ENCODE results near the gene PRR35.

The PRR35 gene

DNA sequence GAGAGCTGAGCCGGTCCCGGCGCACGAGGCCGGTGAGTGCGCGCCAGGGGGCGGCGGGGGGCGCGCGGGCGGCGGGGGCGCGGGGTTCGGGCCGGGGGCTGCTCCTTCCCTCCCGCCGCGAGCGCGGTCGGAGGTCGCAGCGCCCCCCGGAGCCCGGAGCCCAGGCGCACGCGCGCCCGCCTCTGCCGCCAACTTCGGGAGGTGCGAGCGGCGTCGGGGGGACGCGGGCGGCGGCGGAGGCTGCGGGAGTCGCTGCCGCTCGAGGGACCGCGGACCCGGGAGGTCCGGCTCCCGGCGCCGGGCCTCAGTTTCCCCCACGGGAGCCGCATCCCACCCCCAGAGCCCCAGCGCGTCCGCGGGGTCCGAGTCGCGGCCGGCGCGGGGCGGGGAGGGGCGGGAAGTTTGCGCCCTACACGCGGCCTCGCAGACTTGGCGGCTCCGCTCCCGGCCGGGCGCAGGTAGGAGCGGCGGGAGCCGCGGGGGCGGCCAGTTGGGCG, at the start of gene PRR35:
Gene PRR35, plus strand, starts transcription at position 191 of the 497 bp plus-strand sequence. CDS start 2,901 bp downstream, outside the sequence.
- no peak for DNase-seq

- DNase-seq: no peak
Measured at GRCh38 chr16:512802-513201, 47.4 kb upstream of the PRR35 start.

DNA sequence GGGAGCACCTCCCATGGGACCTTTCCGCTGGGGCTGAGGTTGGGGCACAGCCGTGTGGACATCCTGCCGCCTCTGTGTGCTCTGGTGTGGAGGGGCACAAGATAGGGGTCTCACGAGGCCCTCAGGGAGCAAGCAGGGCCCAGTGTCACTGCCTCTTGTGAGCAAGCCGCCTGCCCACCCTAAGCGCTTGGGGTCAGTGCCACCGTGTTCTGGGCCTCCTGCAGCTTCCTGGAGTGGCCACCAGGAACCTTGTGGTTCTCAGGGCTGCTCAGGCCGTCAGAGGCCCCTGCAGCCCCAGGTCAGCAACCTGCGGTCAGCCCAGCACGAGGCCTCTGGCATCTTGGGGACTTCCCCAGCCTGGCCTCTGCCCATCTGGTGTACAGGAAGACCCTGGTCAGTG, 46.2 kb upstream of the PRR35 start:
- no peak for DNase-seq

GRCh38 chr16:515175-515938, 44.8 kb upstream of the PRR35 start:
- DNase-seq: no peak

GRCh38 chr16:515939-516226, 44.3 kb upstream of the PRR35 start:
- no peak for DNase-seq

- no peak for DNase-seq
Measured at GRCh38 chr16:516301-516700, 43.9 kb upstream of the PRR35 start.

DNA sequence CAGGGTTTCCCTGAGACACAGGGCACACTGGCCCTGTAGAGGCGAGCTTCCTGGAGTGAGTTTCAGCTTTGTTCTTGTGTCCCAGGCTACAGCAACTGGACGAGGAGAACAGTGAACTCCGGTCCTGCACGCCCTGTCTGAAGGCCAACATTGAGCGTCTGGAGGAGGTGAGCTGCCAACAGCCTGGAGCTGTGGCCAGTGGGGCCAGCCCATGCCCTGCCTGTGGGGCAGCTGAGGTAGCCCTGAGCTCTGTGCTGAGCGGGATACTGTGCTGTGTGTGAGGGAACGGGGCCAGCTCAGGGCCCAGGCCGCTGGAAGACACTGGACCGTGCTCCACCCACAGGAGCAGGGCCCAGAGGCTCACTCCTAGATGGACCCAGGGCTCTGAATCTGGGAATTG, 41.3 kb upstream of the PRR35 start:
- no peak for DNase-seq

GRCh38 chr16:519425-519824, 40.8 kb upstream of the PRR35 start:
- DNase-seq: no peak

DNA sequence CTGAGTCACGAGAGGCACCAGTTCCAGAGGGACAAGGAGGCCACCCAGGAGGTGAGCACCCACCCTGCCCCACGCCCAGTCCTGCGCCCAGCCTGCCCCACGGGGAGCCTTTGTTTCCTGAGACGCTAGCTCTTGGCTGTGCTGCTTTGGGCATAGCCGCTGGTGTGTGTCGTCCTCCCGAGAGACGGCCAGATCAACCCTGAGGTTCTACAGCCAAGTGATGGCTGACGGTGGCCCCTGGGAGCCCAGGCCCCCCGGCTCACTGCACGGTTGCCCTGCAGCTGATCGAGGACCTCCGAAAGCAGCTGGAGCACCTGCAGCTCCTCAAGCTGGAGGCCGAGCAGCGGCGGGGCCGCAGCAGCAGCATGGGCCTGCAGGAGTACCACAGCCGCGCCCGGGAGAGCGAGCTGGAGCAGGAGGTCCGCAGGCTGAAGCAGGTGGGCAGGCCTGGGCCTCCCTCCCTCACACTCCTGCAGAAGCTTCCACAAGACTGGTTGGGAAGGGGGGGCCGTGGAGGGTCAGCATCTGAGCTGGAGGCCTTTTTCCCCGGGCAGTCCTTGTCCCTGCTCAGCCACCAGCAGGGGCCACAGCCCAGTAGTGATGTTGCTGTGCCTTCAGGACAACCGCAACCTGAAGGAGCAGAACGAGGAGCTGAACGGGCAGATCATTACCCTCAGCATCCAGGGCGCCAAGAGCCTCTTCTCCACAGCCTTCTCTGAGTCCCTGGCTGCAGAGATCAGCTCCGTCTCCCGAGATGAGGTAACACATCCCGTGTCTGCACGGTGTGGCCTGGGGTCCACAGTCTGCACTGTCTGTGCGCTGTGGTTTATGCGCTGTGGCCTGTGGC, 40.1 kb upstream of the PRR35 start:
- DNase-seq: no peak

DNA sequence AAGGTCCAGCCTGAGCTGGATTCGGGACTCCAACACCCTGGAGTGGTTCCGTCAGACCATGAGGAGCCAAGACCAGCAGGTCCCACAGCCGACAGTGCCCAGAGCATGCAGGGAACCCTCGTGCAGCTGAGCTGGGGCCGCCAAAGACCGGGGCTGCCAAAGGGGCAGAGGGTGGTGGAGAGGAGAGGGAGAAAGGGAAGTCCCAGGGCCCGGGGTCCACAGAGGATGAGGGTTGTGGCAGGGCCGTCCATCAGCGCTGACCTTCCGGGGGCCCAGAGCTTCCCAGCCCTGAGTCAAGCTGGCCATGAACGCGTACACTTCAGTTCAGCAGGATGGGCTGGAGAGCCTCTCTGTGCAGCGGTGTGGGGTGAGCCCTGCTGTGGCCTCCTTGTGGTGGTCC, 39.3 kb upstream of the PRR35 start:
- no peak for DNase-seq

DNA sequence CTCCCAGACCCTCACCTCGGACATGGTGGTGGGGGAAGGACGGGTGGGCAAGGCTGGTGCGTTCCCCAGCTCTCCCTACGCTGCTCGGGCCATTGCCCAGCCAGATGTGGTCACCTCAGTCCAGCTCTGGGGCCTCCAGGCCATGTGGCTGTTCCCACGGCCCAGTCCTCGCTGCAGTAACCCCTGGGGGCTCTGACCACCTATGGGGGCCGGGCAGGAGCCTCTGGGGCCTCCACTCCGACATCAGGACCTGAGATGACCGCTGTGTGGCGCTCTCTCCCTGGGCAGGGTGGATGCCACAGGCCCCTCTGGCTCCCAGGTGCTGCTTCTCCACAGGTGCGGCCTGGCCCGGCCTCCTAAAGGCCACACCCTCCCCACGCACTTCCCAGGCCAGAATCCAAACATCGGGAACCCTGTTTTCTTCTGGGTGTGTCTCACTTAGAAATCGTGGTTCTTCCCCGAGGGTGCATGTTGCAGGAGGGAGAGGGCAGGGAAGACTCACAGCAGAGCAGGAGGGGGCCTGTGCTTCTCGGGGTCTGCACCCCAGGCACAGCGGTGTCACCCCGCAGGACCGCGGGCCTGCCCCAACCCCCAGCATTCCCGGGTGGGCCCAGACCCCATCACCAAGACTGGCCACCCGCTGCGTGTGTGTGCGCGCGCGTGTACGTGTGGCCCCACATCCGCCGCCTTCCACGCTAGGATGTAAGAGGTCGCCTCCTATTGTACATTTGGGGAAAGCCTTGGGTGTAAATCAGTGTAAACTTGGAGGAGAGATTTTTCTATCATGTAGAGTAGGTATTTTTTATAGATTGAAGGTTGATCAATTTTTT, 38.6 kb upstream of the PRR35 start:
- no peak for DNase-seq

- no peak for DNase-seq
Measured at GRCh38 chr16:522320-523096, 37.7 kb upstream of the PRR35 start.

DNA sequence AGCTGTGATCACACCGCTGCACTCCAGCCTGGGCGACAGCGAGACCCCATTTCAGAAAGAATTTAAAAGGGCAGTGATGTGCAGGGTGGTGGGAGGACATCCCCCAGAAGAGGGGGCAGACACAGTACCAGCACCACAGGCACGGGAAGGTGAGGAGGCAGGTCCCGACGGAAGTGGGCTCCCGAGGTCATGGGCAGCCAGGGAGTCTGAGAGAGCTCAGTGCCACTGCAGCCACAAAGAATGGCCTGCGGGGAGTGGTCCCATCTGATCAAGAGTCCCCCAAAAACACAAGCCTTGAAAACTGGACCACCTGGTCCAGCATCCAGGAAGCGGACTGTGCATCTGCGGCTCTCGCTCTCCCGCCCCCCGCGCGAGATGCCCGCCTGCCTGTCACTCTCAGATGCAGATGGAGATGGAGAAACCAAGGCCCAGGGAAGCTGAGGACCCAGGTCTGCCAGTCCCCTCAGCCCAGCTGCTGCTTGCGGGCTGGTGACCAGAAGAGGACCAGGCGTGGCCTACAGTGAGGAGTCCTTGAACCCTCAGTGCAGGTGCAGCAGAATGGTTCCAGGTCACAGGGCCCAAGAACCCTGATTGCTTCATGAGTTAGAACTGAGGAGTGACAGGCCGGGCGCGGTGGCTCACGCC, 37.0 kb upstream of the PRR35 start:
- DNase-seq: no peak

DNA sequence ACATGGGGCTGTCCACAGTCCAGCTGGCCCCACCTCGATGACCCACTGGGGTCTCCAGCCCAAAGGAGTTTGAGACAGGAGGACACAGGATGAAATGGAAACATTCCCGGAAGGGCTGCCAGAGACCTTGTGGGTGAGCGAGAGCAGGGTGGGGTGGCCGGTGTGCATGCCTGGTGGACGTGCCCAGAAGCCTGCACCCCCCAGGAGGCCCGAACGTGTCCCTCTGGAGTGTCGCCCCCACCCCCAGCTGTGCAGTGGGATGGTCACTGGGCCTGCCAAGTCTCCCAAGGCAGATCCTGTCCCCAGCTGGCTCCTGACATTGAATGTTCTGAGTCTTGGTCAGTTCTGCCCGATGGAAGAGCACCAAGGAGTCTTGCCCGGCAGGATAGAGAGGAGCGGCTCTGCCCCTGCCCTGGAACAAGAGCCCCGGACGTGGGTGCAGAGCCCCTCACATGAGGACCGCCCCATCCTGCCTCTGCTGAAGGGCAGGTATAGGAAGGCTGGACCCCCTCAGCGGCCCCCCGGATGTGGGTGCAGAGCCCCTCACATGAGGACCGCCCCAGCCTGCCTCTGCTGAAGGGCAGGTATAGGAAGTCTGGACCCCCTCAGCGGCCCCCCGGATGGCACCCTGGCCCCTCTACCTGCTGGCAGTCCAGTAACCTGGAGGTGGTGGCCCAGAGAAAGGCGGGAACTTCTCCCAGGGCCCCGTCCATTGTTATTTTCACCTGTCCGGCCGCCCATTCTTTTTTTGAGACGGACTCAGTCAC, 35.7 kb upstream of the PRR35 start:
- DNase-seq: no peak

DNA sequence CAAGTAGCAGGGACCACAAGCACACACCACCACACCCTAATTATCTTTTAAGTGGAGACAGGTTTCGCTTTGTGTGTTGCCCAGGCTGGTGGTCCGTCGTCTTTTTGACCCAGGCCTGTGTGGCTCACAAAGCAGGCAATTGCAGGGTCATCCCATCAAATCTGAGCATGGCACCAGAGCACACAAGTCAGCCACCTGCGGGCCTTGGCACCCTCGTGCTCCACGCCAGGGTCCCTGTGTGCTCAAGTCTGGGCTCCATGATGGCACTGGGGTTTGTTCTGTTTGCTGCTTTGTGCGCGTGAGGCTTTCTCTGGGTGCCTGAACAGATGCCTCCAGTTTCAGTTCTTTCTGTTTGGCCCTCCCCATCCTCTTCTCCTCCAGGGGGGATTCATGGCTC, 35.1 kb upstream of the PRR35 start:
- no peak for DNase-seq

GRCh38 chr16:525520-526180, 34.5 kb upstream of the PRR35 start:
- peak; percentile 84 for DNase-seq

GRCh38 chr16:526181-527014, 33.8 kb upstream of the PRR35 start:
- DNase-seq: peak; percentile 70

GRCh38 chr16:527015-527903, 32.9 kb upstream of the PRR35 start, which contains the start of gene CAPN15:
Gene CAPN15 (plus strand): TSS chr16:527712. CDS start chr16:546839, 19,127 bp downstream.
- DNase-seq: peak; percentile 93

All from activated CD8-positive, alpha-beta memory T cell treated with anti-CD3 and anti-CD28 coated beads, Interleukin-2, amount 50 U/mL, for 48 hours (primary cell).